H1 (cell line): ENCODE results near the gene ZNF148. TPM values are rescaled to one million over a fixed set of nuclear protein-coding genes. Genes with fewer than 3 reads are reported as not detected.

Experiments
- CTCF ChIA-PET: fragments of 300-600 bp; sonication (Branson Sonifier 250); formaldehyde crosslinking; loops from one replicate; lab custom pipeline; 2021; ENCODE audit not compliant: partially characterized antibody; lab: Charles Lee
- POLR2A ChIA-PET: fragments of 300-600 bp; sonication (Branson Sonifier 250); formaldehyde crosslinking; loops from one replicate; lab custom pipeline; 2021; ENCODE audit warnings: inconsistent platforms; ENCODE audit not compliant: partially characterized antibody; lab: Charles Lee
- DNase-seq, 2 experiments: peaks; one replicate each; pipeline versions ENCODE4 v3.0.0 to v3.0.0-alpha.2; 2010 to 2022; ENCODE audit warnings: low spot score in 2 of 2, low read depth in 1 of 2, mixed read lengths in 1 of 2
- FAIRE-seq: peaks from 2 replicates; lab custom pipeline; 2011; peaks lifted over from hg19 to GRCh38; lab: Jason Lieb, UNC
- H2AFZ ChIP-seq: 2 replicates; pipeline ENCODE4 v1.8.1; 2012; ENCODE audit warnings: low read length, inconsistent platforms
- H2AK5ac ChIP-seq: 2 replicates; pipeline ENCODE4 v1.6.1; 2013; ENCODE audit warnings: low read depth, low read length
- H2BK120ac ChIP-seq: replicated peaks from 2 replicates; pipeline ENCODE3; 2013; ENCODE audit warnings: low read depth, low read length, inconsistent platforms
- H2BK12ac ChIP-seq: 2 replicates; pipeline ENCODE4 v1.6.1; 2013; ENCODE audit warnings: low read depth, low read length
- H2BK15ac ChIP-seq: 2 replicates; pipeline ENCODE4 v1.6.1; 2013; ENCODE audit warnings: low read length
- H2BK20ac ChIP-seq: 2 replicates; pipeline ENCODE4 v1.6.1; 2013; ENCODE audit warnings: low read length
- H2BK5ac ChIP-seq: 2 replicates; pipeline ENCODE4 v1.6.1; 2013; ENCODE audit warnings: low read depth, low read length
- H3K14ac ChIP-seq: 2 replicates; pipeline ENCODE4 v1.6.1; 2013; ENCODE audit warnings: inconsistent platforms; ENCODE audit not compliant: insufficient read length
- H3K18ac ChIP-seq: 2 replicates; pipeline ENCODE4 v1.6.1; 2013; ENCODE audit warnings: low read length; ENCODE audit errors: extremely low read depth
- H3K23ac ChIP-seq: 2 replicates; pipeline ENCODE4 v1.6.1; 2013; ENCODE audit warnings: inconsistent platforms; ENCODE audit not compliant: insufficient read length
- H3K23me2 ChIP-seq: 2 replicates; pipeline ENCODE4 v1.6.1; 2013; ENCODE audit warnings: low read depth, low read length
- H3K27ac ChIP-seq: 2 replicates; pipeline ENCODE4 v1.6.1; 2011; ENCODE audit warnings: low read depth, low read length, inconsistent platforms
- H3K27me3 ChIP-seq, 4 experiments: replicated peaks in 1 of 4; 1 replicate in 1 of 4; 2 replicates in 3 of 4; pipeline versions ENCODE4 v1.6.1 to v1.8.1; 2011 to 2013; ENCODE audit warnings: low read length in 3 of 4, mild to moderate bottlenecking in 3 of 4, inconsistent platforms in 2 of 4, mixed read lengths in 2 of 4, moderate library complexity in 1 of 4; ENCODE audit not compliant: control insufficient read depth in 3 of 4, insufficient read depth in 3 of 4; ENCODE audit errors: extremely low read depth in 1 of 4
- H3K36me3 ChIP-seq, 4 experiments: 2 replicates each; pipeline versions ENCODE4 v1.6.1 to v1.8.1; 2011 to 2013; ENCODE audit warnings: mild to moderate bottlenecking in 4 of 4, low read length in 3 of 4, moderate library complexity in 2 of 4, control low read depth in 1 of 4, inconsistent platforms in 1 of 4; ENCODE audit not compliant: insufficient read depth in 4 of 4, control insufficient read depth in 2 of 4
- H3K4ac ChIP-seq: replicated peaks from 2 replicates; pipeline ENCODE3; 2013; ENCODE audit warnings: low read length, low read depth, mixed read lengths, inconsistent platforms; ENCODE audit not compliant: insufficient read length
- H3K4me1 ChIP-seq, 4 experiments: replicated peaks in 1 of 4; 1 replicate in 1 of 4; 2 replicates in 3 of 4; pipeline versions ENCODE4 v1.6.1 to v1.8.1; 2011 to 2013; ENCODE audit warnings: low read length in 3 of 4, inconsistent platforms in 2 of 4, mixed read lengths in 1 of 4; ENCODE audit not compliant: insufficient read depth in 4 of 4, control insufficient read depth in 3 of 4
- H3K4me2 ChIP-seq, 2 experiments: 2 replicates each; pipeline versions ENCODE4 v1.6.1 to v1.8.1; 2011 to 2013; ENCODE audit warnings: low read depth in 2 of 2, low read length in 2 of 2, control low read depth in 1 of 2, inconsistent platforms in 1 of 2, mild to moderate bottlenecking in 1 of 2; ENCODE audit not compliant: insufficient read depth in 1 of 2
- H3K4me3 ChIP-seq, 4 experiments: fragments of 200-600, 300-600 bp in 1 of 4; sonication (generic), shearing (Covaris generic), sonication (Bioruptor Twin) in 1 of 4; 2 replicates each; pipeline versions ENCODE4 v1.5.1 to v1.8.1; 2011 to 2016; ENCODE audit warnings: low read length in 4 of 4, low read depth in 3 of 4, control low read depth in 2 of 4, inconsistent platforms in 2 of 4, mild to moderate bottlenecking in 2 of 4, mixed read lengths in 1 of 4, moderate library complexity in 1 of 4; ENCODE audit not compliant: insufficient read depth in 2 of 4; ENCODE audit errors: extremely low read depth in 1 of 4
- H3K56ac ChIP-seq: replicated peaks from 2 replicates; pipeline ENCODE3; 2013; ENCODE audit warnings: low read depth, mild to moderate bottlenecking, mixed read lengths, low read length, inconsistent platforms; ENCODE audit not compliant: insufficient read length
- H3K79me1 ChIP-seq: 2 replicates; pipeline ENCODE4 v1.6.1; 2013; ENCODE audit warnings: low read depth, low read length, control low read depth
- H3K79me2 ChIP-seq, 2 experiments: 2 replicates each; pipeline versions ENCODE4 v1.6.1 to v1.8.1; 2012 to 2013; ENCODE audit warnings: low read length in 2 of 2, mild to moderate bottlenecking in 2 of 2, inconsistent platforms in 1 of 2; ENCODE audit not compliant: insufficient read depth in 2 of 2, control insufficient read depth in 1 of 2
- H3K9ac ChIP-seq, 4 experiments: replicated peaks in 1 of 4; 1 replicate in 1 of 4; 2 replicates in 3 of 4; pipeline versions ENCODE4 v1.6.1 to v1.8.1; 2011 to 2013; ENCODE audit warnings: low read depth in 3 of 4, low read length in 3 of 4, control low read depth in 2 of 4, mild to moderate bottlenecking in 2 of 4, moderate library complexity in 2 of 4, inconsistent platforms in 1 of 4; ENCODE audit errors: extremely low read depth in 1 of 4
- H3K9me3 ChIP-seq, 2 experiments: 2 replicates each; pipeline versions ENCODE4 v1.6.1 to v1.8.1; 2012 to 2013; ENCODE audit warnings: mild to moderate bottlenecking in 2 of 2, moderate library complexity in 2 of 2, control low read depth in 1 of 2, inconsistent platforms in 1 of 2, low read depth in 1 of 2, low read length in 1 of 2, mixed read lengths in 1 of 2; ENCODE audit not compliant: insufficient read depth in 2 of 2
- H4K20me1 ChIP-seq, 2 experiments: replicated peaks in 1 of 2; 2 replicates each; pipeline versions ENCODE3 to v1.8.1; 2011 to 2013; ENCODE audit warnings: inconsistent platforms in 2 of 2, low read length in 2 of 2, mild to moderate bottlenecking in 1 of 2; ENCODE audit not compliant: insufficient read depth in 2 of 2, control insufficient read depth in 1 of 2
- H4K5ac ChIP-seq: 2 replicates; pipeline ENCODE4 v1.6.1; 2013; ENCODE audit warnings: low read length, low read depth, mixed read lengths, inconsistent platforms; ENCODE audit not compliant: insufficient read length
- H4K8ac ChIP-seq: 2 replicates; pipeline ENCODE4 v1.8.0; 2013; ENCODE audit warnings: mild to moderate bottlenecking, moderate library complexity, low read length, inconsistent platforms; ENCODE audit not compliant: insufficient read depth; ENCODE audit errors: extremely low read depth
- H4K91ac ChIP-seq: replicated peaks from 2 replicates; pipeline ENCODE3; 2013; ENCODE audit warnings: low read length, mixed read lengths, inconsistent platforms; ENCODE audit not compliant: insufficient read length
- ASH2L ChIP-seq: fragments of 200-600, 300-600 bp; sonication (generic); IDR thresholded peaks from one replicate; pipeline ENCODE4 v1.7.1; 2017; ENCODE audit warnings: low read length
- BACH1 ChIP-seq: IDR thresholded peaks from 2 replicates; pipeline ENCODE4 v1.6.1; 2012; ENCODE audit warnings: low read length, improper control_type of control experiment
- CBX8 ChIP-seq: fragments of 300-800, 300-1000 bp; sonication (generic); IDR thresholded peaks from 2 replicates; pipeline ENCODE4 v1.7.1; 2016; ENCODE audit warnings: low read depth, low read length, borderline replicate concordance
- CREB1 ChIP-seq: IDR thresholded peaks from 2 replicates; pipeline ENCODE4 v1.6.1; 2012; ENCODE audit warnings: inconsistent platforms
- CTBP2 ChIP-seq: IDR thresholded peaks from 2 replicates; pipeline ENCODE4 v1.7.0; 2011; ENCODE audit warnings: borderline replicate concordance, mild to moderate bottlenecking, moderate library complexity, mixed read lengths, low read length; ENCODE audit not compliant: insufficient read depth, insufficient read length
- GTF2F1 ChIP-seq: IDR thresholded peaks from 2 replicates; pipeline ENCODE4 v1.6.1; 2012; ENCODE audit warnings: low read depth, low read length, improper control_type of control experiment, borderline replicate concordance
- HDAC2 ChIP-seq, 2 experiments: fragments of 300-600 bp in 1 of 2; sonication (generic) in 1 of 2; IDR thresholded peaks; 2 replicates each; pipeline ENCODE4 v1.6.1; 2011 to 2012; ENCODE audit warnings: low read depth in 2 of 2, low read length in 2 of 2, mild to moderate bottlenecking in 2 of 2, moderate library complexity in 2 of 2, borderline replicate concordance in 1 of 2, inconsistent platforms in 1 of 2
- MAFK ChIP-seq: IDR thresholded peaks from 2 replicates; pipeline ENCODE4 v1.6.1; 2012; ENCODE audit warnings: low read depth, mild to moderate bottlenecking, improper control_type of control experiment, low read length
- POLR2A ChIP-seq, 2 experiments: IDR thresholded peaks; 1 replicate in 1 of 2; 2 replicates in 1 of 2; pipeline ENCODE4 v1.6.1; 2011; ENCODE audit warnings: low read depth in 2 of 2, low read length in 2 of 2, mild to moderate bottlenecking in 2 of 2; ENCODE audit errors: control extremely low read depth in 1 of 2
- RBBP5 ChIP-seq: IDR thresholded peaks from 2 replicates; pipeline ENCODE4 v1.7.1; 2012; ENCODE audit warnings: low read depth, mild to moderate bottlenecking, inconsistent platforms, low read length, moderate library complexity, borderline replicate concordance
- RNF2 ChIP-seq: fragments of 200-900, 300-1000 bp; sonication (generic); IDR thresholded peaks from 2 replicates; pipeline ENCODE4 v1.7.1; 2016; ENCODE audit warnings: borderline replicate concordance, low read depth, mild to moderate bottlenecking, antibody characterized with exemption, low read length; ENCODE audit not compliant: poor library complexity, severe bottlenecking; ENCODE audit errors: missing control alignments
- SUZ12 ChIP-seq: fragments of 200-600 bp; sonication (generic); IDR thresholded peaks from 2 replicates; pipeline ENCODE4 v1.6.1; 2012; ENCODE audit warnings: mild to moderate bottlenecking, inconsistent platforms, low read length, moderate library complexity, mixed read lengths
- TAF7 ChIP-seq: optimal IDR thresholded peaks from 2 replicates; pipeline ENCODE3; 2011; ENCODE audit warnings: low read depth, mild to moderate bottlenecking, inconsistent platforms, low read length, moderate library complexity, borderline replicate concordance
- WGBS, 2 experiments: shearing (Covaris generic) in 1 of 2; methylation state at CpG; one replicate each; pipeline versions ENCODE4 v1.1.6 to v1.1.7; 2013 to 2015; ENCODE audit warnings: low lambda C conversion rate in 2 of 2, mixed read lengths in 2 of 2, inconsistent platforms in 1 of 2, low coverage in 1 of 2, missing lambda C conversion rate in 1 of 2; ENCODE audit not compliant: insufficient replicate concordance in 2 of 2, insufficient coverage in 1 of 2, insufficient read length in 1 of 2; ENCODE audit errors: extremely low coverage in 1 of 2, missing lambda C conversion rate in 1 of 2; 5-methylcytosine and 5-hydroxymethylcytosine counted together
- polyA plus RNA-seq, 7 experiments: library from polyadenylated mRNA; depleted of rRNA in 3 of 7; stranded (reverse) in 5 of 7; unstranded in 2 of 7; fragments of >200 nt in 5 of 7; fragments of 200-250 nt in 2 of 7; gene quantifications; 1 replicate in 5 of 7; 2 replicates in 1 of 7; 4 replicates in 1 of 7; pipeline versions ENCODE4 v1.2.1 to v1.2.3, GENCODE V29; 2011 to 2013; ENCODE audit warnings: missing spikeins in 2 of 7, mixed read lengths in 2 of 7
- total RNA-seq: library from RNA; stranded (reverse); fragmentation: NEBNext Ultra II Directional; extraction: Animal tissue kit (Norgen Biotek cat#: 25700); gene quantifications from 2 replicates; pipeline ENCODE4 v1.2.1, GENCODE V29; 2021

ZNF148 gene
- total and polyA plus RNA-seq, 2 of the 8 experiments (the other 6 are each of a cell fraction or from before 2014, with no cell fraction given), result 3.7 to 22.6 TPM

- no peaks in the 10 kb centered on the region for H3K79me1 ChIP-seq
- no peak overlapping the region for H2AFZ ChIP-seq
- no peak overlapping the region for H3K4ac ChIP-seq
- H3K9ac ChIP-seq, result no peak overlapping the region
- no peak overlapping the region for H3K14ac ChIP-seq
- no peak overlapping the region for H2BK120ac ChIP-seq
- H4K91ac ChIP-seq, result no peak overlapping the region
- no peak overlapping the region for H2BK20ac ChIP-seq
- ChIA-PET POLR2A (no interaction called here), CTCF (interaction anchor here (1.0 to 1.3 kb wide), 3 partner anchors 9 to 75 kb away, joined by 3 to 5 read pairs (median 3); no protein-coding TSS in a partner anchor)
- no peaks in the 10 kb centered on the region for H3K27me3 ChIP-seq
- no peak for TF ChIP-seq RBBP5
- TF ChIP-seq SUZ12, result no peak
- TF ChIP-seq RNF2, result no peak
- no peak for TF ChIP-seq BACH1
- no peak for TF ChIP-seq CTBP2
- no peak for TF ChIP-seq POLR2A (IDR thresholded peaks at IDR 0.05; ENCODE audit: control extremely low read depth in 1 of 2, low read depth in 2 of 2, low read length in 2 of 2)
- no peak for TF ChIP-seq CBX8
- no peak for TF ChIP-seq ASH2L
- TF ChIP-seq MAFK, result no peak
- TF ChIP-seq GTF2F1, result no peak
- no peak for TF ChIP-seq TAF7
- no peak for TF ChIP-seq HDAC2 (IDR thresholded peaks at IDR 0.05; ENCODE audit: borderline replicate concordance in 1 of 2, low read depth in 2 of 2, low read length in 2 of 2)
- no peak for TF ChIP-seq CREB1
- no peak overlapping the region for H3K56ac ChIP-seq
- no peaks in the 10 kb centered on the region for H3K4me1 ChIP-seq
- no peak for DNase-seq
- no peak overlapping the region for H3K23ac ChIP-seq
- no peak overlapping the region for H2BK12ac ChIP-seq
- H3K4me2 ChIP-seq, result no peak overlapping the region
- H3K79me2 ChIP-seq, result no peaks in the 10 kb centered on the region
- H4K20me1 ChIP-seq, result no peaks in the 10 kb centered on the region
- no peak overlapping the region for H3K27ac ChIP-seq
- H4K5ac ChIP-seq, result no peak overlapping the region
- no peak overlapping the region for H2AK5ac ChIP-seq
- H2BK15ac ChIP-seq, result no peak overlapping the region
- 100% methylated on average over 2 of the region's 2 CpGs; no CpG with 5 or more reads in 1 of the 2 experiments for WGBS, 2 experiments
- H3K18ac ChIP-seq, result no peak overlapping the region
- no peak overlapping the region for H2BK5ac ChIP-seq
- no peak overlapping the region for H4K8ac ChIP-seq
- FAIRE-seq, result no peak
- H3K4me3 ChIP-seq, result no peak overlapping the region
- H3K23me2 ChIP-seq, result no peaks in the 10 kb centered on the region
- peaks cover 0 to 2% (median 0%) of the 10 kb centered on the region in 4 experiments; a peak in 1 of 8 replicates for H3K36me3 ChIP-seq
- peaks cover 0 to 4% of the 10 kb centered on the region in 2 experiments; a peak in 1 of 4 replicates for H3K9me3 ChIP-seq
These were observed 115.0 kb downstream of the ZNF148 start for GRCh38 chr3:125260158-125260557.
